Testis (tissue), 3 donors: ENCODE measurements around the gene DEAF1. TPM values are rescaled to one million over a fixed set of nuclear protein-coding genes. Genes with fewer than 3 reads are reported as not detected.
A peak's percentile ranks its signal among the peaks of the same experiment; 100 is the strongest.

ENCODE experiments used
- DNase-seq: peaks from one replicate; pipeline ENCODE4 v3.0.0-alpha.2; 2019
- H3K27ac ChIP-seq, 2 donors: fragments of 200-600 bp; sonication (generic); one replicate each; pipeline ENCODE4 v1.5.1; 2019
- H3K27me3 ChIP-seq: fragments of 200-600 bp; sonication (generic); one replicate; pipeline ENCODE4 v1.5.1; 2019
- H3K36me3 ChIP-seq: fragments of 200-600 bp; sonication (generic); one replicate; pipeline ENCODE4 v1.5.1; 2017; ENCODE audit warnings: low read depth; ENCODE audit errors: missing control alignments
- H3K4me1 ChIP-seq: fragments of 200-600 bp; sonication (generic); one replicate; pipeline ENCODE4 v1.5.1; 2019
- H3K4me3 ChIP-seq, 2 donors: fragments of 200-600 bp; sonication (generic); one replicate each; pipeline ENCODE4 v1.5.1; 2017 to 2019
- H3K9me3 ChIP-seq: fragments of 200-600 bp; sonication (generic); one replicate; pipeline ENCODE4 v1.5.1; 2017
- POLR2A ChIP-seq: fragments of 450-650 bp; IDR thresholded peaks from one replicate; pipeline ENCODE4 v1.6.1; 2017; ENCODE audit warnings: antibody characterized with exemption, mild to moderate bottlenecking, moderate library complexity
- WGBS, 2 donors: methylation state at CpG; one replicate each; pipeline ENCODE4 v1.1.5; 2018; 5-methylcytosine and 5-hydroxymethylcytosine counted together
- intact Hi-C: fragments of 100-400 bp; cut with DNase I; formaldehyde crosslinking; loops from one replicate; pipeline ENCODE4 v1.15.1; 2023; ENCODE audit warnings: low total_unique reads
- polyA plus RNA-seq: library from polyadenylated mRNA; stranded (reverse); fragments of 350-450 nt; fragmentation: Illumina TruSeq; extraction: RNeasy Lipid Tissue Mini Kit (QIAGEN cat#74804); gene quantifications from one replicate; pipeline ENCODE4 v1.2.3, GENCODE V29; 2014; ENCODE audit warnings: low read depth, low replicate concordance; ENCODE audit not compliant: insufficient read depth
- total RNA-seq, 2 donors: library from RNA; depleted of rRNA; stranded (reverse); fragments of >200 nt; gene quantifications; one replicate each; pipeline ENCODE4 v1.2.3, GENCODE V29; 2016
- TF ChIP-seq, protein P1 (sequence below), 3 experiments: fragments of 450-650 bp in 2 of 3; fragments of 200-600 bp in 1 of 3; sonication (generic) in 1 of 3; IDR thresholded peaks; one replicate each; pipeline ENCODE4 v1.5.1; 2016 to 2019; ENCODE audit warnings: antibody characterized with exemption in 3 of 3, mild to moderate bottlenecking in 2 of 3, moderate library complexity in 1 of 3

Gene DEAF1
- total and polyA plus RNA-seq, 3 donors from 2014 or later: 47.9 to 116 (median 82.5) TPM

DNA sequence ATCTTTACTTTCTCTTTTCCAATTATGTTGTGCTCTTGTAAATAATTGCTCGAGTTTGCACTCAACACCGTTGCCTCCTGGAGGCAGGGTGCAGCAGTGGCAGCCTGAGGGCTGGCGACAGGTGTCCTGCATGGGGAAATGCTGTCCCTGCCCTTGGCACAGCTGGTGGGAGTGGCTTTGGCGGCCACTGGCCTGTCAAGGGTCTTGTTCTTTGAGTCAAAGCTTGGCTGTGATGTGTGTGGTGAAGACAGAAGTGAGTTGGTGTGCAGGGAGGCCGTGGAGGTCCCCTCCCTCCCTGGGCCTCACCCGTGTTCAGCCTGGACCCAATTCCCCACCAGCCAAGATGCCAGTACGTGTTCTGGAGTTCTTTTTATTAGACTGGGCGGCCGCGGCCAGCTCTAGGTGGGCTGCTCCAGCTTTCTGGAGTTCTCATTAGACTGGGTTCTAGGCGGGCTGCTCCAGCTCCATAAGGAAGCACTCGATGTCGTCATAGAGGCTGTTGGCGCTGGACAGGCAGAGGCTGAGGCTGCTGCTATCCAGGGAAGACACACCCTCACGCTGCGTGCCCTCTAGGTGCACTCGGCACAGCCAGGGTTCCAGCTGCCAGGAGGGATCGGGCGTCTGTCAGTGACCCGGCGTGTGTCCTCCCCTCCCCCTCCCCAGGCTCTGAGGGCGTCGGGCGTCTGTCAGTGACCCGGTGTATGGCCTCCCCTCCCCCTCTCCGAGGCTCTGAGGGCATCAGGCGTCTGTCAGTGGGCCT lies 82.6 kb downstream of the DEAF1 start:
- Histone ChIP-seq H3K9me3 (no peaks in the 10 kb centered on the region), H3K4me1 (peaks cover 25% of the 10 kb centered on the region), H3K27ac (peak overlapping the region in 1 of 2 donors; percentile 24), H3K27me3 (no peaks in the 10 kb centered on the region), H3K36me3 (no peaks in the 10 kb centered on the region), H3K4me3 (no peak overlapping the region)
- DNase-seq: peak; percentile 33
- TF ChIP-seq POLR2A: no peak
- TF ChIP-seq, protein P1, sequence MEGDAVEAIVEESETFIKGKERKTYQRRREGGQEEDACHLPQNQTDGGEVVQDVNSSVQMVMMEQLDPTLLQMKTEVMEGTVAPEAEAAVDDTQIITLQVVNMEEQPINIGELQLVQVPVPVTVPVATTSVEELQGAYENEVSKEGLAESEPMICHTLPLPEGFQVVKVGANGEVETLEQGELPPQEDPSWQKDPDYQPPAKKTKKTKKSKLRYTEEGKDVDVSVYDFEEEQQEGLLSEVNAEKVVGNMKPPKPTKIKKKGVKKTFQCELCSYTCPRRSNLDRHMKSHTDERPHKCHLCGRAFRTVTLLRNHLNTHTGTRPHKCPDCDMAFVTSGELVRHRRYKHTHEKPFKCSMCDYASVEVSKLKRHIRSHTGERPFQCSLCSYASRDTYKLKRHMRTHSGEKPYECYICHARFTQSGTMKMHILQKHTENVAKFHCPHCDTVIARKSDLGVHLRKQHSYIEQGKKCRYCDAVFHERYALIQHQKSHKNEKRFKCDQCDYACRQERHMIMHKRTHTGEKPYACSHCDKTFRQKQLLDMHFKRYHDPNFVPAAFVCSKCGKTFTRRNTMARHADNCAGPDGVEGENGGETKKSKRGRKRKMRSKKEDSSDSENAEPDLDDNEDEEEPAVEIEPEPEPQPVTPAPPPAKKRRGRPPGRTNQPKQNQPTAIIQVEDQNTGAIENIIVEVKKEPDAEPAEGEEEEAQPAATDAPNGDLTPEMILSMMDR (IDR thresholded peaks at IDR 0.05): peak in 1 of 3 experiments; percentile 23
- 76 to 82% methylated on average over 6 to 26 of the region's 27 CpGs for WGBS, 2 donors
- intact Hi-C loops: no loop called here

DNA sequence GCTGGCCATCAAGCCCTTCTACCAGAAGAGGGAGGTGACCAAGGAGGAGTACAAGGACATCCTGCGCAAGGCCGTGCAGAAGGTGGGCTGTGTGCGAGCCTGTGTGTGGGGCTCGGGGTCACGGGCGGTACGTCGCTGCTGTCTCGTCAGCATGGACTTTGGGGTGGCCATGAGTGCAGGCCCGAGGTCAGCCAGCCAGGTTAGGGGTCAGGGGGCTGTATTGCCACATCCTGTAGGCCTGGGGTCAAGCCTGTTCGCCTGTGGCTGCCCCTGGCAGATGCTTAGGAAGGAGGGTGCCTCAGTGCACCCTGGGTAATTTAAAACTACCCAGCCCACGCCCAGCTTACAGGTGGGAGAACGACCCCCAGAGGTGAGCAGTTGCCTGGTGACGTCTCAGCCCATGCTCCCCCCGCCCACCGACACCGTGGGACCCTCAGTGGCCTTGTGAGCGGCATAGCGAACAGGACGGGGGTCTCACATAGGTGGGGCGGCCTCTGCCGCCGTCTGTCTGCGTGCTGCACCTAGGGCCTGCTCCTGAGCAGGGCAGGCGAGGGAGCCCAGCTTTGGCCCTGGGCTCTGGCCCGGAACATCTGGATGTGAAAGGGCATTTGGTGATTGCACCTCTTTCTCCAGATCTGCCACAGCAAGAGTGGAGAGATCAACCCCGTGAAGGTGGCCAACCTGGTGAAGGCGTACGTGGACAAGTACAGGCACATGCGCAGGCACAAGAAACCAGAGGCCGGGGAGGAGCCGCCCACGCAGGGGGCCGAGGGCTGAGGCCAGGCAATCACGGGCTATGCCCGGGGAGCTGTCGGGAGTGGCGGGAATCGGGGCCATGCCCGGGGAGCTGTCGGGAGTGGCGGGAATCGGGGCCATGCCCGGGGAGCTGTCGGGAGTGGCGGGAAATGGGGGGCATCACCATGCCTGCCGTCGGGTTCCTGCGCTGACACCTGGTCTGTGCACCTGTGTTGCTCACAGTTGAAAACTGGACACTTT lies 83.7 kb downstream of the DEAF1 start:
- Histone ChIP-seq H3K27ac (no peak overlapping the region), H3K4me1 (peaks cover 25% of the 10 kb centered on the region)

DNA sequence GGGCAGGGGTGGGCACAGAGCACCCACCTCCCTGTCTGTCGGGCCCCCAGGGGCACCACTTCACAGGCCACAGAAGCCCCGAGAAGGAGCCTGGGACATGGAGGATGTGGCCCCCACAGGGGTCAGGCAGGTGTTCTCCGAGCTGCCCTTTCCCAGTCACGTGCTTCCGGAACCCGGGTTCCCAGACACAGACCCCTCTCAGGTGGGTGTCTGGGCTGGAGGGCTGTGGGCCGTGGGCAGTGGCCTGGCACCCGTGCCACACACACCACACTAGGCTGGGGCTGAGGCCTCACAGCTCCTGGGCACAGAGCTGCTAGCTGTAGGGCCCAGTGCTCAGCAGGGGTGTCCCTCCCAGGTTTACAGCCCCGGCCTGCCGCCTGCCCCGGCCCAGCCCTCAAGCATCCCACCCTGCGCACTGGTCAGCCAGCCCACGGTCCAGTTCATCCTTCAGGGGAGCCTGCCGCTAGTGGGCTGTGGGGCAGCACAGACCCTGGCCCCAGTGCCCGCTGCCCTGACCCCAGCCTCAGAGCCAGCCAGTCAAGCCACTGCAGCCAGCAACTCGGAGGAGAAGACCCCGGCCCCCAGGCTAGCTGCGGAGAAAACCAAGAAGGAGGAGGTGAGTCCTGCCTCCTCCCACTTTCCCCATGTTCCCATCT lies 84.7 kb downstream of the DEAF1 start:
- DNase-seq: no peak
- Histone ChIP-seq H3K27me3 (no peaks in the 10 kb centered on the region), H3K27ac (no peak overlapping the region), H3K4me1 (peaks cover 29% of the 10 kb centered on the region), H3K36me3 (no peaks in the 10 kb centered on the region), H3K9me3 (no peaks in the 10 kb centered on the region), H3K4me3 (no peak overlapping the region)
- intact Hi-C loops: no loop called here
- TF ChIP-seq POLR2A: no peak
- TF ChIP-seq, protein P1 (IDR thresholded peaks at IDR 0.05): no peak
- 88 to 94% methylated on average over 6 to 18 of the region's 18 CpGs for WGBS, 2 donors

More for the DNA sequence above, 83.7 kb downstream of the DEAF1 start:
- DNase-seq: peak; percentile 55
- intact Hi-C loops: no loop called here
- TF ChIP-seq, protein P1 (IDR thresholded peaks at IDR 0.05): no peak
- TF ChIP-seq POLR2A: no peak
- Histone ChIP-seq H3K4me3 (no peak overlapping the region), H3K36me3 (no peaks in the 10 kb centered on the region), H3K27me3 (no peaks in the 10 kb centered on the region), H3K9me3 (no peaks in the 10 kb centered on the region)
- WGBS, 2 donors: 70 to 86% methylated on average over 27 to 49 of the region's 49 CpGs

DNA sequence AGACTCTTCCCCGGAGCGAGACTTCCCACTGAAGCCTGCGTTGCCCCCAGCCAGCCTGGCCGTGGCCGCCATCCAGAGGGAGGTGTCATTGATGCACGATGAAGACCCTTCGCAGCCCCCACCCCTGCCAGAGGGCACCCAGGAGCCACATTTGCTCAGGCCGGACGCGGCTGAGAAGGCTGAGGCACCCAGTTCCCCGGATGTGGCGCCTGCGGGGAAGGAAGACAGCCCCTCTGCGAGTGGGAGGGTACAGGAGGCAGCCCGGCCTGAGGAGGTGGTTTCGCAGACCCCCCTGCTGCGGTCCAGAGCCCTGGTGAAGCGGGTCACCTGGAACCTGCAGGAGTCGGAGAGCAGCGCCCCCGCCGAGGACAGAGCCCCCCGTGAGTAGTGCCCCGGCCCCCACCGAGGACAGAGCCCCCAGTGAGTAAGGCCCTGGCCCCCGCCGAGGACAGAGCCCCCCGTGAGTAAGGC lies 85.6 kb downstream of the DEAF1 start:
- Histone ChIP-seq H3K36me3 (no peaks in the 10 kb centered on the region), H3K27me3 (no peaks in the 10 kb centered on the region), H3K4me1 (peaks cover 20% of the 10 kb centered on the region), H3K4me3 (no peak overlapping the region), H3K9me3 (no peaks in the 10 kb centered on the region), H3K27ac (peak overlapping the region in 1 of 2 donors; percentile 8)
- WGBS, 2 donors: 93 to 95% methylated on average over 11 to 28 of the region's 28 CpGs
- no peak for DNase-seq
- intact Hi-C loops: no loop called here
- TF ChIP-seq, protein P1 (IDR thresholded peaks at IDR 0.05): no peak
- TF ChIP-seq POLR2A: no peak
